ENCODE data around the gene PPARD.
"Not testable (repeated sequence)": the region's sequence is repeated elsewhere in the genome, so short reads cannot be mapped to it uniquely, and the experiment has no call there.

PPARD gene

DNA sequence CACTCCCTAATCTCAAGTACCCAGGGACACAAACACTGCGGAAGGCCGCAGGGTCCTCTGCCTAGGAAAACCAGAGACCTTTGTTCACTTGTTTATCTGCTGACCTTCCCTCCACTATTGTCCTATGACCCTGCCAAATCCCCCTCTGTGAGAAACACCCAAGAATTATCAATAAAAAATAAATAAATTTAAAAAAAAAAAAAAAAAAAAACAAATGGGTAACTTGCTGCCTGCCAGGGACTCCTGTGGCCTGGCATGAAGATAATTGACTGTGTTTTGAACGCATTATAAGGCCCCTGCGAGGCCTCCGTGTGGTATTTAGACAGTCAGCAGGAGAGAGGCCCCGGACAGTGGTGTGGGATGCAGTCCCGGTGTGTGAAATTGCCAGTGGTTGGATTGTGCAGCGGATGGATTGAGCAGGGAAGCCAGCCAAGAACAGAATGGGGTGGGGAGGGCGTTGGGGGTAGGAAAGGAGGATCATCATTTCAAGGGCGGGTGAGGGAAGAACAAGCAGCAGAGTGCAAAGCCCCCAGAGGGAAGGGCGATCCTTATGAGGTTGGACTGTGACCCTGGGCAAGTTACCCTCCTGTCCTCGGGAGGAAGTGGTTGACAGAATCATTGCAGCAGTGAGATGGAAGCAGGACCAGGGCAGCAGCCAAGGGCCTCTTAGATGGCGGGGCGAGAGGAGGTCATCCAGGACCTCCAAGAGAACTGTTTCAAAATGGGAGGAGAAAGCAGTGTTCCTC is 43.3 kb downstream of the PPARD start:
- peak; percentile 22 for DNase-seq (ENCODE audit: low spot score)

DNA sequence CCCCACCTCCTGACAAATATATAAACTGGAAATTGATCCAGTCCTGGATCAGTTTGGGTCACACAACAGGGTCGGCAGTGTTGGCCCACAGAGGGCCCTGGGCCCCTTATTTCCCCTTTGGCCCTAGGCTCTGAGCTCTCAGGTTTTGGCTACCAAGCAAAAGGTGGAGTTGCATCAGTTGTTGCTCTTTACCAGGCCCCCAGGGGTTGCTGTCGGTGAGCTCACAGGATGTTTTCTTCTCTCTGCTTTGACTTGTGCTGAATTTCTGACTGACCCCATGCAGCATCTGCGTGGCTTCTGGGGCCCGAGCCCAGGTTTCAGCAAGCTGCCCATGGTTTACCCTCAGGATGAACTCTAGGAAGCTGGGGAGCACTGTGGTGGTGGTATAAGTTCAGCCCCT is 44.6 kb downstream of the PPARD start:
- no peak for DNase-seq (ENCODE audit: low spot score)

DNA sequence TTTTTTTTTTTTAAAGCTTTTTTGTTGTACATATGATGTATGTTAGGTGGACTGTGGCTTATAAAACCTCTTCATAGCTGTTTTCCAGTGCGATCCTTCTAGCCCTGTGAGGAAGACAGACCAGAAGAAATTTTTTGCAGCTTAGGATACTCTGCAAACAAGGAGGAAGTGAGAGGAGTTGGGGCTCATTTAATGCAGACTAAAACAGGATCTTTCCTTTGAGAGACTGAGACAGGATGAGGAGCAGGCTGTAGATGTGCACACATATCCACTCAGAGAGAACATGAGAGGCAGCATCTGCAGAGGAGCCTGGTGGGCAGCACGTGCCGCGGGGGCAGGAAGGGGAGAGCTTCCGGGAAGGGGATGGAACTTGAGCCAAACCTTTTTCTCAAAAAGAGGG is 45.7 kb downstream of the PPARD start:
- DNase-seq (ENCODE audit: low spot score), result no peak

GRCh38 chr6:35388772-35389352 is 46.5 kb downstream of the PPARD start:
- no peak for DNase-seq (ENCODE audit: low spot score)

- not testable (repeated sequence) for DNase-seq (ENCODE audit: low spot score)
These were observed 47.0 kb downstream of the PPARD start for GRCh38 chr6:35389386-35389785.

- no peak for DNase-seq (ENCODE audit: low spot score)
These were observed 49.0 kb downstream of the PPARD start for GRCh38 chr6:35391240-35391968.

DNA sequence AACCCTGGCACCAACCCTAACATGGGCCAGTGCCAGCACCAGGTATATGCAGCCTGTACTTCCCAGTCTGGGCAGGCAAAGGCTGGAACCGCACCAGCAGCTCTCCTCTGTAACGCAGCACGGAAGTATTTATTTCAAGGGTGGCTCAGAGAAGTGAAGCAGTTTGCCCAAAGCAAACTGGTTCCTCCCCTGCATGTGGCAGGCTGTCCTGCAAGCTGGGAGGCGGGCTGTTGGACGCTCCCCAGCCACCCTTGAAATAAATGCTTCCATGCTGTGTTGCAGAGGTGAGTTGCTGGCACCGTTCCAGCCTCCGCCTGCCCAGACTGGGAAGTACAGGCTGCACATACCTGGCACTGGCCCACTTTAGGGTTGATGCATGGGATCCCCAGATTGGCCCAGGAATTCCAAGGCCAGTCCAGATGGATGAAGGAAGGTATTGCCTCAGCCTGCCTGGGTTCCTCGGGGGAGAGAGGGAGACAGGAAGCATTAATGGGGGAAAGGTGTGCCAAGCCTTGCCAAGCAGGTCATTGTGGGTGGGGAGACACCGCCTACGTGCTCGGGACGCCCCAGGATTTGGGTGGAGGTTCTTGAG is 49.8 kb downstream of the PPARD start:
- no peak for DNase-seq (ENCODE audit: low spot score)

DNA sequence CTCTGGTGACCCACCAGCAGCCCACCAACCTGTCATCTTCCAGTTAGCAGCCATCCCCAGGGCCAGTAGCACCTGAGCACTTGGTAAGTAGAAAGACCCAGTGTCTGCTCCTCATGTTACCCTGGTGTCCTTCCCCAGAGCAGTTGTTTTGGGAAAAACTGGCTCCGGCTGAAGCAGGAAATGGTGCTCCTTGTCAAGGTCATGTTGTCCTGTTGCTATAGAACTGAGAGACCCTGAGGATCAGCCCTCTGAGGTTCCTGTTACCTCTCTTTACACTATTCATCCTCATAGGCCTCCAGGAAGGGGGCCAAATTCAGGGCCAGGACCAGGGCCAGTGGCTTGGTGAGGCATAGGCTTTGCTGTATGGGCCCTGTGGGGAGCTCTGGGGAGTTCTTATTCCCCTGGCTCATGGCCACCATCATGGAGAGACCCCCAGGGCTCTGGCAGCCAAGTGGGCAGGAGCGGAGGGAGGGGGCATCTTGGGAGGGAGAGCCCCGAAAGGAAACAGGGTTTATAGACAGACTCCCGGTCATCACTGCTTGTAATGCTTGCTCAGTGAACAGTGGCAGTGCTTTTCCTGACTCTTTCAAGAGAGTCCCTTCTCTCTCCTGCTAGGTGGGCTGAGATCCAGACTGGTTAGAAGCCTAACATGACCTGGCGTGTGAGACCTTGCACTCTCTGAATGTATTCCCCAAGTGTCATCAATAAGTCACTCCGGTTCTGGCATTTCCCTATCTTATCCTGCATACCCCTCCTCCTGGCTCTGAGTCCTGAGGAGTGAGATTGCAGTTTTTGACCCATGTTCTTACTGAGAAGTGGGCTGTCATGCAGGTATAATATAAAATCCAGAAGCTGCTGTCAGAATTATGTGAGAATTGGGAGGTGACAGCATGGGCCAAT is 50.7 kb downstream of the PPARD start:
- DNase-seq (ENCODE audit: low spot score), result no peak

GRCh38 chr6:35396991-35397390 is 54.6 kb downstream of the PPARD start:
- DNase-seq (ENCODE audit: low spot score), result no peak

DNA sequence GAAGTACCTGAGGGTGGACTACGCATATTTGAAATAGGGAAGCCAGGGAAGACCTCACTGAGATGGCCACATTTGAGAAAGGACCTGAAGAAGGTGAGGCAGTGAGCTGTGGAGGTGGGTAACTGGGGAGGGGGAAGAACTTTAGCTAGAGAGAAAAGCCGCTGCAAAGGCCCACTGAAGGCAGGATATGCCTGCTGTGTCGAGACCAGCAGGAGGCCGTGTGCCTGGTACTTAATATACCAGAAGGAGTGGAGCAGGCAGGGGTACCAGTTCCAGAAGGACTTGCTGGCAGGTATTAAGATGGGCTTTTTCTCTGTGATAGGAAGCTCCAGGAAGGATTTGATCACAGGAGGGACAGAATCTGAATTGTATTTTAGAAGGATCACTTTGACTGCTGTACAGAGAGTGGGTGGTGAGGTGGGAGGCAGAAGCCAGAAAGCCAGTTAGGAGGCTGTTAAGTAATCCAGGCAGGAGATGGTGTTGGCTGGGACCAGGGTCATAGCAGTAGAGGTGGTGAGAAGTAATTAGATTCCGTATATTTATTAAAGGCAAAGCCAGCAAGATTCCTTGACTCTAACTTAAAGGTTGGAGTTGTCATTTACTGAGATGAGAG is 55.6 kb downstream of the PPARD start:
- no peak for DNase-seq (ENCODE audit: low spot score)

DNA sequence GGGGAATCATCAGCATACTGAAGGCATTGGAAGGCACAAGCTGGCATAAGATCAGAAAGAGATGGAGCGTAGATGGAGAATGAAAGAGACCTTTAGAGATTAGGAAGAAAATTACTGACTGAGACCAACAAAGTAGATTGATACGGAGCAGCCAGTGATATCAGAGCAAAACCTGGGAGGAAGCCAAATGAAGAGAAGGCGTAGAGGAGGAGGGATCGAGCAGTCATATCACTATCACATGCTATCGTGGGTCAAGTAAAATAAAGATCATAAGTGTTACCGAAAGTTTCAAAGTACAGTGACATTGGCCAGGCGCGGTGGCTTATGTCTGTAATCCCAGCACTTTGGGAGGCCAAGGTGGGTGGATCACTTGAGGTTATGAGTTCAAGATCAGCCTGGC is 56.2 kb downstream of the PPARD start:
- DNase-seq (ENCODE audit: low spot score), result no peak

DNA sequence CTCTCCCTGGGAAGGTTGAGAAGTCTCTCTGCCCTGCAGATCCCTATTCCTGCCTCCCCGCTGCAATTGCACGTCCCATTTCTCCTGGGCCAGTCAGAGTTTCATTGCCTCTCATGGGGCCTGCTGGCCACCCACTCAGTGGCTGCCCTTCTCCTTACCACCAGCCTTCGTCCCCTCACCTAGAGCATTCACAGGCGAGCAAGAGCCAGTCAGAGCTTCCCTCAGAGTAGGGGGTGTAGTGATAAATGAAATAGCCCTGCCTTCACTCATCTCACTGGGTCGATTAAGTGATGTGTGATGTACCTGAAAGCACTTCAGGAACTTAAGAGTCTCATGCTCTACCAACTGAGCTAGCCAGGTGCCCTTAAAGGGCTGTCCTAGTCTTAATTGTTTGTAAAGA is 57.8 kb downstream of the PPARD start:
- DNase-seq (ENCODE audit: low spot score), result no peak

GRCh38 chr6:35400901-35401311 is 58.5 kb downstream of the PPARD start:
- DNase-seq (ENCODE audit: low spot score), result no peak

DNA sequence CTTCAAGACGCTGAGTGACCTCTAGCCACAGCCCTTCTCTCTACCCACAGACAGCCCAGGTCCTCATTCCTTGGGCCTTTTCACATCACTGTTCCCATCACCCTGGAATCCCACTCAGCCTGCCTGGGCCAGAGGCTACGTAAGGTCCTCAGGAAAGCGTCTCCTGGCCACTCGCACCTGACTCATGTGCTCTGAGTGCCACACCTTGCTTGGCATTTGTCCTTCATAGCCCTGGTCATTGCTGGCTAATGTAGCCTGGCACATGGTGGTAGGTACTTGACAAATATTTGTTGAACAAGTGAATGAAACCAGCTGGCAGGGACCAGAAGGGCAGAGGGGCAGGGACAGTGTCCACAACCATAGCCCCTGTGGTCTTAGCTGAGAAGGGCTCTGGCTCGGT is 59.2 kb downstream of the PPARD start:
- no peak for DNase-seq (ENCODE audit: low spot score)

GRCh38 chr6:35402136-35402855 is 59.9 kb downstream of the PPARD start:
- DNase-seq (ENCODE audit: low spot score), result no peak

DNA sequence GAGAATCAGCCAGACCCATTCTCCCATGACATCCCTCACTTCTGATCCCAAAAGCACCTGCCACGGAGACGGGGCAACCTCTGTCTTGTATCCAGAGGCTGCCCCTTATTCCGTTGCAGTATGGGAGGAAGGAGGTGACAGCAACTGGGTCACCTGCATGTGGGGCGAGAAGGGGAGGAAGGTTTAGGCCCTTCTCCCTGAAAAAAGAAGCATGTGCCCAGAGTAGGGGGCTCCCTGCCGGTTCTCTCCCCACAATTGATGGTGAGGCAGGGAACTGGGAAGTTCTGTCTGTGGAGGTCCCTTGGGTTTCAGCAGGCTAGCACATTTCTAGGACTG is 60.5 kb downstream of the PPARD start:
- DNase-seq (ENCODE audit: low spot score), result no peak

DNA sequence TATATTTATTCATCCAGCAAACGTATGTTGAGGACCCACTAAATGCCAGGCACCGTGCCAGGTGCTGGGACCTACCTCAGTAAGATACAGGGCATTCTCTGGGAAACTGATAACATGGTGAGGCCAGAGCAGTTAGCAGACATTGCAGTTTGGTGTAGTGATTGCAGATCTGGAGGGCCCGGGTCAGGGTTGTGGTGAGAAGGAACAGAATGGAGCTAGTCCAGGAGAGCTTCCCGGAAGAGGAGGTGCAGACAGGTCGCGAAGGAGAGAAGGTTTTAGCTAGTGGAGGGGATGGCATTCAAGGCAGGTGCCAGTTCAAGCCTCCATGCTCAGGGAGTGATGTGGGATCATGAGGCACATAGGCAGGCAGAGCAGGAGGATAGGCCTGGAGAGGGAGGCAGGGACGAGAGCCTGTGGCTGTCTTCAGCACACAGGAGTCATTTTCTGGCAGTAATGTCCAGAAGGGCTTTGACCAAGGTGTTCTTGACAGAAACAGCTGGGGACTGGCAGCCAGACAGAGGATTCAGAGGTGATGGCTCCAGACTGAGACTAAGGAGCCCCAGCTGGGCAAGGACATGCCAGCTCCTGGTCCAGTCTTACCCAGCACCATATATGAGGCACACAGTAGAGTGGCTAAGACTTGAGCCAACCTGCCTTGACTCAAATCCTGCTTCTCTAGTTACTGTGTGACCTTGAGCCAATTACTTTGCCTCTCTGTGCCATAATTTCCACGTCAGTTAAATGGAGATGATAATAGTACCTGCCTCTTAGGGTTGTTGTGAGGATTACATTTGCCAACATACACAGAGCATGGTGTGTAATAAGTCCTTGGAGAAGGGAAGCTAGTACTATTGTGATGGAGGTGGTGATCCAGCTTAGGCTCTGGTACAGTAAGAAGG is 61.4 kb downstream of the PPARD start:
- DNase-seq (ENCODE audit: low spot score), result no peak

GRCh38 chr6:35406711-35407485 is 64.5 kb downstream of the PPARD start:
- DNase-seq (ENCODE audit: low spot score), result no peak

DNA sequence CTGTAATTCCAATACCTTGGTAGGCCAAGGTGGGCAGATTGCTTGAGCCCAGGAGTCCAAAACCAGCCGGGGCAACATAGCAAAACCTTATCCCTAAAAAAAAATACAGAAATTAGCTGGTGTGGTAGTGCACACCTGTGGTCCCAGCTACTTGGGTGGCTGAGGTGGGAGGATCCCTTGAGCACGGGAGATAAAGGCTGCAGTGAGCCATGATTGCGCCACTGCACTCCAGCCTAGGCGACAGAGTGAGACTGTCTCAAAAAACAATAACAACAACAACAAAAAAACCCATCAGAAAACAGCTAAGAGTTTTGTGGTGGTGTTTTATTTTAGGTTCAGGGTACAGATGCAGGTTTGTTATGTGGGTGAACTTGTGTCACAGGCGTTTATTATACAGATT is 66.9 kb downstream of the PPARD start:
- no peak for DNase-seq (ENCODE audit: low spot score)
